GM21529 (cell line): ENCODE measurements around the gene CCDC66.

ENCODE experiments used
- ATAC-seq: cut with Tn5 transposase; IDR thresholded peaks from one replicate; pipeline ENCODE4 v1.9.1; 2021; ENCODE audit not compliant: unreplicated experiment

CCDC66 gene

GRCh38 chr3:56621681-56622080 lies 64.7 kb downstream of the CCDC66 start:
- ATAC-seq = no peak

- ATAC-seq = no peak
These were observed 65.4 kb downstream of the CCDC66 start for GRCh38 chr3:56622381-56622780.

- ATAC-seq = no peak
These were observed 67.8 kb downstream of the CCDC66 start for GRCh38 chr3:56624725-56625124.

GRCh38 chr3:56629047-56629446 lies 72.1 kb downstream of the CCDC66 start:
- peak; percentile 64 for ATAC-seq

GRCh38 chr3:56629451-56629850 lies 72.5 kb downstream of the CCDC66 start:
- peak; percentile 22 for ATAC-seq

- no peak for ATAC-seq
These were observed 74.0 kb downstream of the CCDC66 start for GRCh38 chr3:56630966-56631365.

- ATAC-seq = no peak
These were observed 76.2 kb downstream of the CCDC66 start for GRCh38 chr3:56633181-56633580.

GRCh38 chr3:56633602-56634535 lies 76.9 kb downstream of the CCDC66 start:
- ATAC-seq = no peak

- ATAC-seq = no peak
These were observed 88.4 kb downstream of the CCDC66 start for GRCh38 chr3:56645407-56645806.

- no peak for ATAC-seq
These were observed 97.5 kb downstream of the CCDC66 start for GRCh38 chr3:56654460-56654859.

GRCh38 chr3:56655709-56656108 lies 98.7 kb downstream of the CCDC66 start:
- ATAC-seq = no peak

GRCh38 chr3:56664823-56665222 lies 107.8 kb downstream of the CCDC66 start:
- no peak for ATAC-seq

- ATAC-seq = no peak
These were observed 111.1 kb downstream of the CCDC66 start for GRCh38 chr3:56667973-56668579.
